ENCODE measurements around the gene ACD. TPM values are rescaled to one million over a fixed set of nuclear protein-coding genes. Genes with fewer than 3 reads are reported as not detected.

The ACD gene
- total RNA-seq, 1 experiment from 2014 or later, result 46.1 TPM

- H3K9me3 Mint-ChIP-seq (ENCODE audit: unreplicated experiment), result no peaks in the 10 kb centered on the region
- Histone ChIP-seq H3K4me1 (peaks cover 17% of the 10 kb centered on the region), H3K9me3 (no peaks in the 10 kb centered on the region), H3K27me3 (replicated peaks; ENCODE audit: control insufficient read depth, insufficient read depth, low read length) (no peaks in the 10 kb centered on the region), H3K4me3 (ENCODE audit: low read depth, low read length) (peak overlapping the region; percentile 41), H3K36me3 (ENCODE audit: control insufficient read depth, insufficient read depth, low read length) (no peaks in the 10 kb centered on the region)
- H3K36me3 Mint-ChIP-seq (ENCODE audit: insufficient read depth, unreplicated experiment), result peaks cover 37% of the 10 kb centered on the region
- H3K27me3 Mint-ChIP-seq (ENCODE audit: insufficient read depth, unreplicated experiment), result no peaks in the 10 kb centered on the region
- H3K4me3 Mint-ChIP-seq (ENCODE audit: unreplicated experiment), result peak overlapping the region; percentile 96
- DNase-seq, result peak; percentile 65 to 69
- POLR2A ChIA-PET, result interaction anchor here (0.6 to 2.0 kb wide), 6 partner anchors 12 to 1450 kb away, joined by 4 to 19 read pairs (median 8); partner anchors contain the start of genes ATP6V0D1, CTCF, GFOD2 and RANBP10
- TF ChIP-seq, protein P1, sequence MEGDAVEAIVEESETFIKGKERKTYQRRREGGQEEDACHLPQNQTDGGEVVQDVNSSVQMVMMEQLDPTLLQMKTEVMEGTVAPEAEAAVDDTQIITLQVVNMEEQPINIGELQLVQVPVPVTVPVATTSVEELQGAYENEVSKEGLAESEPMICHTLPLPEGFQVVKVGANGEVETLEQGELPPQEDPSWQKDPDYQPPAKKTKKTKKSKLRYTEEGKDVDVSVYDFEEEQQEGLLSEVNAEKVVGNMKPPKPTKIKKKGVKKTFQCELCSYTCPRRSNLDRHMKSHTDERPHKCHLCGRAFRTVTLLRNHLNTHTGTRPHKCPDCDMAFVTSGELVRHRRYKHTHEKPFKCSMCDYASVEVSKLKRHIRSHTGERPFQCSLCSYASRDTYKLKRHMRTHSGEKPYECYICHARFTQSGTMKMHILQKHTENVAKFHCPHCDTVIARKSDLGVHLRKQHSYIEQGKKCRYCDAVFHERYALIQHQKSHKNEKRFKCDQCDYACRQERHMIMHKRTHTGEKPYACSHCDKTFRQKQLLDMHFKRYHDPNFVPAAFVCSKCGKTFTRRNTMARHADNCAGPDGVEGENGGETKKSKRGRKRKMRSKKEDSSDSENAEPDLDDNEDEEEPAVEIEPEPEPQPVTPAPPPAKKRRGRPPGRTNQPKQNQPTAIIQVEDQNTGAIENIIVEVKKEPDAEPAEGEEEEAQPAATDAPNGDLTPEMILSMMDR (IDR thresholded peaks at IDR 0.05; ENCODE audit: insufficient read depth in 1 of 2, low read depth in 1 of 2, low read length in 1 of 2, severe bottlenecking in 1 of 2, unreplicated experiment in 1 of 2), result no peak
- no TSS peak for BruUV-seq (replicated peaks)
- intact Hi-C loops (cut with micrococcal nuclease; ENCODE audit: unreplicated experiment), result no loop called here
- H3K27ac Mint-ChIP-seq (ENCODE audit: unreplicated experiment), result peak overlapping the region; percentile 96
- CTCF ChIA-PET, result interaction anchor here (0.7 to 3.5 kb wide), 6 partner anchors 17 to 643 kb away, joined by 3 to 38 read pairs (median 8); partner anchors contain the start of genes ATP6V0D1 and CARMIL2
- no peaks in the 10 kb centered on the region for H3K4me1 Mint-ChIP-seq (ENCODE audit: low read depth, unreplicated experiment)
Measured at GRCh38 chr16:67661101-67661761, 1.2 kb upstream of the ACD start.

GRCh38 chr16:67660564-67661028 lies 536 bp upstream of the ACD start, which contains the start of gene PARD6A:
Gene PARD6A (plus strand): TSS chr16:67660960. CDS start chr16:67661039, 79 bp downstream.
- no peaks in the 10 kb centered on the region for H3K9me3 ChIP-seq
- ChIA-PET POLR2A (interaction anchor here (0.6 to 2.0 kb wide), 11 partner anchors 11 to 1451 kb away, joined by 3 to 19 read pairs (median 4); partner anchors contain the start of genes ATP6V0D1, CTCF, GFOD2 and RANBP10), CTCF (interaction anchor here (0.6 to 3.5 kb wide), 18 partner anchors 11 to 642 kb away, joined by 3 to 38 read pairs (median 5); partner anchors contain the start of genes ATP6V0D1, CARMIL2, GFOD2 and RANBP10)
- Mint-ChIP-seq H3K4me3 (ENCODE audit: unreplicated experiment) (peak within 1 kb of the TSS; percentile 96), H3K9me3 (ENCODE audit: unreplicated experiment) (no peaks in the 10 kb centered on the region), H3K27me3 (ENCODE audit: insufficient read depth, unreplicated experiment) (no peaks in the 10 kb centered on the region), H3K4me1 (ENCODE audit: low read depth, unreplicated experiment) (no peaks in the 10 kb centered on the region), H3K36me3 (ENCODE audit: insufficient read depth, unreplicated experiment) (peaks cover 40% of the 10 kb centered on the region), H3K27ac (ENCODE audit: unreplicated experiment) (peak within 1 kb of the TSS; percentile 96)
- intact Hi-C loops (cut with micrococcal nuclease; ENCODE audit: unreplicated experiment), result loop anchor here (1.0 kb wide), 1 partner anchor 98 kb away; the partner anchor contains the start of gene CTCF
- DNase-seq, result peak; percentile 96 to 97
- BruUV-seq (replicated peaks), result no TSS peak
- peaks cover 12% of the 10 kb centered on the region for H3K4me1 ChIP-seq
- H3K36me3 ChIP-seq (ENCODE audit: control insufficient read depth, insufficient read depth, low read length), result no peaks in the 10 kb centered on the region
- TF ChIP-seq, protein P1 (IDR thresholded peaks at IDR 0.05; ENCODE audit: insufficient read depth in 1 of 2, low read depth in 1 of 2, low read length in 1 of 2, severe bottlenecking in 1 of 2, unreplicated experiment in 1 of 2), result no peak
- no peaks in the 10 kb centered on the region for H3K27me3 ChIP-seq (replicated peaks; ENCODE audit: control insufficient read depth, insufficient read depth, low read length)
- peak within 1 kb of the TSS; percentile 52 for H3K4me3 ChIP-seq (ENCODE audit: low read depth, low read length)

DNA sequence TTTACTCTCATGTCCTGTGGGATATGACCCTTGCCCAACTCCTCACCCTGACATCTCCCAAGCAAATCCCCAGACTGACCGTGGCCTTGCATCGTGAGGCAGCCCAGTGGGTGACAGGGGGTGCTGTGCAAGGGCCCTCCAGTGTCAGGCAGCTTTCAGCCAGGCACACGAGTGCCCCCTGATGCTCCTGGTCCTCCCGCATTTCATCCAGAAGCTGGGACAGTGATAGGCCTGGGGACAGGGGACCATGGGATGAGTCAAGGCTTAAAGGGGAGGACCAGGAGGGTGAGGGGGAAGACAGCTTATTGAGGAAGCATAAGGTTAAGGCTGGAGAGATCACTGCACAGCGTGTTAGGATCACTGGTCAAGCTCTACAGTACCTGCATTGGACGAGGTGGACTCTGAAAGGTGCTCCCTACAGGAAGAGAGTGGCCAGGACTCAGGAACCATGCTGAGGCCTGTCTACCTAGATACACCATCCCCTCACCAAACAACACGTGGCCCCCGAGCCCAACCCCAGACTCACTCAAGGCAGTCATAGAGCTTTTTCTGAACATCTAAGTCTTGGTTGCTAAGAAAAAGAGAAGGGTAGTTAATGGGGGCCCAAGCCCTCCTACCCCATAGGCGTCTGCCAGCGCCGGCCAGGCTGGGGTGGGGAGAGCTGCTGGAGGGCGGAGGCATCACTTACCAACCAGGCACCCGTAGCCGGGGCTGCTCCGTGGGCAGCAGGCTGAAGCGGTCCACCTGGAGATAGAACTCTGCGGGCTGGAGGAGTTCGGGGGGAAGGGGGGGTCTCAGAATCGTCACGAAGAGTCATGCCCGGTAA lies 998 bp downstream of the ACD start:
- TF ChIP-seq, protein P1 (IDR thresholded peaks at IDR 0.05; ENCODE audit: insufficient read depth in 1 of 2, low read depth in 1 of 2, low read length in 1 of 2, severe bottlenecking in 1 of 2, unreplicated experiment in 1 of 2), result no peak
- CTCF ChIA-PET, result interaction anchor here (1.9 to 3.5 kb wide), 3 partner anchors 14 to 178 kb away, joined by 6 to 38 read pairs (median 10); partner anchors contain the start of genes ATP6V0D1 and CARMIL2
- BruUV-seq (replicated peaks), result no TSS peak

More for the DNA sequence above, 998 bp downstream of the ACD start:
- Histone ChIP-seq H3K9me3 (no peaks in the 10 kb centered on the region), H3K4me1 (peaks cover 12% of the 10 kb centered on the region), H3K4me3 (ENCODE audit: low read depth, low read length) (peak overlapping the region; percentile 52), H3K36me3 (ENCODE audit: control insufficient read depth, insufficient read depth, low read length) (no peaks in the 10 kb centered on the region), H3K27me3 (replicated peaks; ENCODE audit: control insufficient read depth, insufficient read depth, low read length) (no peaks in the 10 kb centered on the region)
- no peak for DNase-seq
- Mint-ChIP-seq H3K9me3 (ENCODE audit: unreplicated experiment) (no peaks in the 10 kb centered on the region), H3K4me3 (ENCODE audit: unreplicated experiment) (peak overlapping the region; percentile 96), H3K27me3 (ENCODE audit: insufficient read depth, unreplicated experiment) (no peaks in the 10 kb centered on the region), H3K36me3 (ENCODE audit: insufficient read depth, unreplicated experiment) (peaks cover 38% of the 10 kb centered on the region), H3K4me1 (ENCODE audit: low read depth, unreplicated experiment) (no peaks in the 10 kb centered on the region), H3K27ac (ENCODE audit: unreplicated experiment) (peak overlapping the region; percentile 96)
- POLR2A ChIA-PET, result interaction anchor here (0.5 kb wide), 1 partner anchor 97 kb away, joined by 12 read pairs; no protein-coding TSS in a partner anchor
- intact Hi-C loops (cut with micrococcal nuclease; ENCODE audit: unreplicated experiment), result no loop called here
